ENCODE data around the gene IMMP2L. TPM values are rescaled to one million over a fixed set of nuclear protein-coding genes. Genes with fewer than 3 reads are reported as not detected.

IMMP2L gene
- total RNA-seq, 1 experiment from 2014 or later, result 13.6 TPM

DNA sequence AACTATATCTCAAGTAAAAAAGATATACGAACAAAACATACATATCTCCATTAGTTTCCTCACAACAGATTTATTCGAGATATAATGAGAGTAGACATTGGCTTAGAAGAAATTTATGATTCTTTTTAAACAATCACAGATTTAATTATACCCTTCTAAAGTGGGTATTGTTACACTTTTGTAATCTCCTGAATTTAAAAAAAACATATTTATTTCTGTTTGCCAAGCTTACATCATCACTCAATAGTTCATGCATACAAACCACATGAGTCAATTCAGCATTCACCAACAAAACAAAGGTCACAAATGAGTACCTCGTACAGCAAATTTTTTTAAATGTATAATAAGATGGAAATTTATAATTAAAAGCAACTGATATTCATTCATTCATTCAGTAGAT lies 453.8 kb downstream of the IMMP2L start:
- ATAC-seq (no peak), DNase-seq (ENCODE audit: low spot score) (no peak)
- H3K4me1 Mint-ChIP-seq, result peaks cover 32% of the 10 kb centered on the region
- TF ChIP-seq GTF2I (CRISPR knock-in tag; conservative IDR thresholded peaks at IDR 0.05) (no peak), ZNF138 (CRISPR knock-in tag; conservative IDR thresholded peaks at IDR 0.05) (no peak), OVOL2 (CRISPR knock-in tag; IDR thresholded peaks at IDR 0.05; ENCODE audit: borderline replicate concordance) (no peak), MXD4 (CRISPR knock-in tag; IDR thresholded peaks at IDR 0.05; ENCODE audit: borderline replicate concordance) (no peak)
- H3K27me3 Mint-ChIP-seq (ENCODE audit: low read depth), result no peaks in the 10 kb centered on the region
- no peaks in the 10 kb centered on the region for H3K9me3 Mint-ChIP-seq
- CTCF ChIA-PET, result no interaction called here
- no peaks in the 10 kb centered on the region for H3K36me3 Mint-ChIP-seq
- POLR2A ChIA-PET, result no interaction called here
- no peak overlapping the region for H3K4me3 Mint-ChIP-seq
- H3K27ac Mint-ChIP-seq, result no peak overlapping the region

DNA sequence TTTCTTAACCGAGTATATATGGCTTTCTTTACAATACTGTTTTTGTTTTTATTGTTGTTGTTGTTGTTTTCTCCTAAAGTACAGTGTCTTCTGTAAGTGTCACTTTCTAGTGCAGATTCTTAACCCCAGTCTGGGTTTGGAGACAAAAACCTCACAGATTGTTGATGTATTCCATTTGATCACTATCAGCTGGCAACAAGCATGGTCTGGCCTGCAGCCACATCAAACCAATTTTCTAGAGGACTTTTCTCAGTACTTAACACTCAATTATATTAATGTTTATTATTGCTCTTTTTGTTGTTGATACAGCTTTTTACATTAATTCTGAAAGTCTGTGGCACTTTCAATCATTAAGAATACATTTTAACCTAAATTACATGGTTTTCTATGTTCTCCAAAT lies 454.3 kb downstream of the IMMP2L start:
- Mint-ChIP-seq H3K4me1 (peaks cover 37% of the 10 kb centered on the region), H3K9me3 (no peaks in the 10 kb centered on the region), H3K36me3 (no peaks in the 10 kb centered on the region), H3K27me3 (ENCODE audit: low read depth) (no peaks in the 10 kb centered on the region), H3K4me3 (no peak overlapping the region), H3K27ac (no peak overlapping the region)
- CTCF ChIA-PET, result no interaction called here
- POLR2A ChIA-PET, result no interaction called here
- no peak for DNase-seq (ENCODE audit: low spot score)
- TF ChIP-seq ZNF416 (CRISPR knock-in tag; IDR thresholded peaks at IDR 0.05) (no peak), IRF2 (CRISPR knock-in tag; IDR thresholded peaks at IDR 0.05; ENCODE audit: borderline replicate concordance, low read depth) (no peak), ETV6 (CRISPR knock-in tag; IDR thresholded peaks at IDR 0.05) (no peak), CREM (CRISPR knock-in tag; IDR thresholded peaks at IDR 0.05) (no peak), RELA (CRISPR knock-in tag; IDR thresholded peaks at IDR 0.05; ENCODE audit: borderline replicate concordance) (no peak), CREB1 (CRISPR knock-in tag; IDR thresholded peaks at IDR 0.05) (no peak), SOX15 (CRISPR knock-in tag; IDR thresholded peaks at IDR 0.05) (no peak), ZNF671 (CRISPR knock-in tag; IDR thresholded peaks at IDR 0.05) (no peak), ESRRA (CRISPR knock-in tag; IDR thresholded peaks at IDR 0.05; ENCODE audit: borderline replicate concordance) (no peak), RORB (CRISPR knock-in tag; IDR thresholded peaks at IDR 0.05) (no peak), NFYB (CRISPR knock-in tag; conservative IDR thresholded peaks at IDR 0.05; ENCODE audit: low read depth) (no peak)
- TF ChIP-seq, protein P1, sequence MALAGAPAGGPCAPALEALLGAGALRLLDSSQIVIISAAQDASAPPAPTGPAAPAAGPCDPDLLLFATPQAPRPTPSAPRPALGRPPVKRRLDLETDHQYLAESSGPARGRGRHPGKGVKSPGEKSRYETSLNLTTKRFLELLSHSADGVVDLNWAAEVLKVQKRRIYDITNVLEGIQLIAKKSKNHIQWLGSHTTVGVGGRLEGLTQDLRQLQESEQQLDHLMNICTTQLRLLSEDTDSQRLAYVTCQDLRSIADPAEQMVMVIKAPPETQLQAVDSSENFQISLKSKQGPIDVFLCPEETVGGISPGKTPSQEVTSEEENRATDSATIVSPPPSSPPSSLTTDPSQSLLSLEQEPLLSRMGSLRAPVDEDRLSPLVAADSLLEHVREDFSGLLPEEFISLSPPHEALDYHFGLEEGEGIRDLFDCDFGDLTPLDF (CRISPR knock-in tag; IDR thresholded peaks at IDR 0.05), result no peak
- TF ChIP-seq, protein P2, sequence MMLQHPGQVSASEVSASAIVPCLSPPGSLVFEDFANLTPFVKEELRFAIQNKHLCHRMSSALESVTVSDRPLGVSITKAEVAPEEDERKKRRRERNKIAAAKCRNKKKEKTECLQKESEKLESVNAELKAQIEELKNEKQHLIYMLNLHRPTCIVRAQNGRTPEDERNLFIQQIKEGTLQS (CRISPR knock-in tag; conservative IDR thresholded peaks at IDR 0.05), result no peak
- TF ChIP-seq, protein P3, sequence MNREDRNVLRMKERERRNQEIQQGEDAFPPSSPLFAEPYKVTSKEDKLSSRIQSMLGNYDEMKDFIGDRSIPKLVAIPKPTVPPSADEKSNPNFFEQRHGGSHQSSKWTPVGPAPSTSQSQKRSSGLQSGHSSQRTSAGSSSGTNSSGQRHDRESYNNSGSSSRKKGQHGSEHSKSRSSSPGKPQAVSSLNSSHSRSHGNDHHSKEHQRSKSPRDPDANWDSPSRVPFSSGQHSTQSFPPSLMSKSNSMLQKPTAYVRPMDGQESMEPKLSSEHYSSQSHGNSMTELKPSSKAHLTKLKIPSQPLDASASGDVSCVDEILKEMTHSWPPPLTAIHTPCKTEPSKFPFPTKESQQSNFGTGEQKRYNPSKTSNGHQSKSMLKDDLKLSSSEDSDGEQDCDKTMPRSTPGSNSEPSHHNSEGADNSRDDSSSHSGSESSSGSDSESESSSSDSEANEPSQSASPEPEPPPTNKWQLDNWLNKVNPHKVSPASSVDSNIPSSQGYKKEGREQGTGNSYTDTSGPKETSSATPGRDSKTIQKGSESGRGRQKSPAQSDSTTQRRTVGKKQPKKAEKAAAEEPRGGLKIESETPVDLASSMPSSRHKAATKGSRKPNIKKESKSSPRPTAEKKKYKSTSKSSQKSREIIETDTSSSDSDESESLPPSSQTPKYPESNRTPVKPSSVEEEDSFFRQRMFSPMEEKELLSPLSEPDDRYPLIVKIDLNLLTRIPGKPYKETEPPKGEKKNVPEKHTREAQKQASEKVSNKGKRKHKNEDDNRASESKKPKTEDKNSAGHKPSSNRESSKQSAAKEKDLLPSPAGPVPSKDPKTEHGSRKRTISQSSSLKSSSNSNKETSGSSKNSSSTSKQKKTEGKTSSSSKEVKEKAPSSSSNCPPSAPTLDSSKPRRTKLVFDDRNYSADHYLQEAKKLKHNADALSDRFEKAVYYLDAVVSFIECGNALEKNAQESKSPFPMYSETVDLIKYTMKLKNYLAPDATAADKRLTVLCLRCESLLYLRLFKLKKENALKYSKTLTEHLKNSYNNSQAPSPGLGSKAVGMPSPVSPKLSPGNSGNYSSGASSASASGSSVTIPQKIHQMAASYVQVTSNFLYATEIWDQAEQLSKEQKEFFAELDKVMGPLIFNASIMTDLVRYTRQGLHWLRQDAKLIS (CRISPR knock-in tag; IDR thresholded peaks at IDR 0.05; ENCODE audit: borderline replicate concordance), result no peak
- TF ChIP-seq, protein P4, sequence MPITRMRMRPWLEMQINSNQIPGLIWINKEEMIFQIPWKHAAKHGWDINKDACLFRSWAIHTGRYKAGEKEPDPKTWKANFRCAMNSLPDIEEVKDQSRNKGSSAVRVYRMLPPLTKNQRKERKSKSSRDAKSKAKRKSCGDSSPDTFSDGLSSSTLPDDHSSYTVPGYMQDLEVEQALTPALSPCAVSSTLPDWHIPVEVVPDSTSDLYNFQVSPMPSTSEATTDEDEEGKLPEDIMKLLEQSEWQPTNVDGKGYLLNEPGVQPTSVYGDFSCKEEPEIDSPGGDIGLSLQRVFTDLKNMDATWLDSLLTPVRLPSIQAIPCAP (CRISPR knock-in tag; IDR thresholded peaks at IDR 0.05), result no peak
- TF ChIP-seq, protein P5, sequence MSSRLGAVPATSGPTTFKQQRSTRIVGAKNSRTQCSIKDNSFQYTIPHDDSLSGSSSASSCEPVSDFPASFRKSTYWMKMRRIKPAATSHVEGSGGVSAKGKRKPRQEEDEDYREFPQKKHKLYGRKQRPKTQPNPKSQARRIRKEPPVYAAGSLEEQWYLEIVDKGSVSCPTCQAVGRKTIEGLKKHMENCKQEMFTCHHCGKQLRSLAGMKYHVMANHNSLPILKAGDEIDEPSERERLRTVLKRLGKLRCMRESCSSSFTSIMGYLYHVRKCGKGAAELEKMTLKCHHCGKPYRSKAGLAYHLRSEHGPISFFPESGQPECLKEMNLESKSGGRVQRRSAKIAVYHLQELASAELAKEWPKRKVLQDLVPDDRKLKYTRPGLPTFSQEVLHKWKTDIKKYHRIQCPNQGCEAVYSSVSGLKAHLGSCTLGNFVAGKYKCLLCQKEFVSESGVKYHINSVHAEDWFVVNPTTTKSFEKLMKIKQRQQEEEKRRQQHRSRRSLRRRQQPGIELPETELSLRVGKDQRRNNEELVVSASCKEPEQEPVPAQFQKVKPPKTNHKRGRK (CRISPR knock-in tag; IDR thresholded peaks at IDR 0.05; ENCODE audit: borderline replicate concordance), result no peak
- no peak for ATAC-seq

All from WTC11 (cell line).